HG03457 (cell line): ENCODE data around the gene POU2F2.

Experiments
- ATAC-seq: cut with Tn5 transposase; IDR thresholded peaks from one replicate; pipeline ENCODE4 v1.9.1; 2021; ENCODE audit warnings: moderate number of reproducible peaks; ENCODE audit not compliant: unreplicated experiment

Gene POU2F2

GRCh38 chr19:42132030-42132628 lies at the start of gene POU2F2:
TSS of gene POU2F2 (minus strand) at chr19:42132446. CDS start at chr19:42132411, 35 bp downstream.
- no peak for ATAC-seq

DNA sequence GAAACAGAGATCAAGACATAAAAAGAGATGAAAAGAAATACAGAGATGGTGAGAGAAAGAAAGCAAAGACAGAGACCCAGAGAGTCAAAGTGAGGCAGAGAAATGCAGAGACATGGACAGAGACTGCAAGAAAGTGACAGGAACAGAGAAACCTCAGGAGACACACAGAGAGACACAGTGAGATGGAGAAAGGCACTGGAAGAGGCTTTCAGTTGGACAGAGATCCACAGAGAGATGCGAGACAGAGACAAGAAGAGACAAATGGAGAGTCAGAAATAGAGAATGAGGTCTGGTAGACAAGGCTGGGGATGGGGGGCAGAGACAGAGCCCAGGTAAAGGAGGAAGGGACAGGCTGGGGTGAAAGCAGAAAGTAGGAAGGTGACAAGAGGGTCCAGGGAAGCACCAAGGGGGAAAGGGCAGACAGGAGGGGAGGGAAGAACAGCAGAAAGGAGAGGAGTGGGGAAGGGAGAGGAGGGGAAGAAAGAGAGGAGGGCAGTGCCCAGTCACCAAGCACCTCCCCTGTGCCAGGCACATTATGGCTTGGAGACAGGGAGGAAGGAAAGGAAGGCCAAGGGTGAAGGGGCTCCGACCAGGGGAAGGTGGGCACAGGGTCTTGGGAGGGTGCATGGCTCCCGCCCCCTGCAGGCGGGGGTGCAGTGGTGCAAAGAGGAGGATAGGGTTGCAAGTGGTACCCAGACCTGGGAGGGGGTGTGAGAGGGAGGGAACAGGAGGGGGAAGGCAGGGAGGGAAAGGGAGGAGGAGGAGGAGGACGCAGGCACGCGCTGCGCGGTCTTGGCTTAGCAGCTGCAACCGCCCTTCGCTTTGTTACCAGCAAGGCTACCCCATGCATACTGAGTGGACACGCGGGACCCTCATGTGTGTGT lies 46.8 kb upstream of the POU2F2 start:
- no peak for ATAC-seq

GRCh38 chr19:42177686-42178019 lies 45.4 kb upstream of the POU2F2 start:
- ATAC-seq, result no peak

DNA sequence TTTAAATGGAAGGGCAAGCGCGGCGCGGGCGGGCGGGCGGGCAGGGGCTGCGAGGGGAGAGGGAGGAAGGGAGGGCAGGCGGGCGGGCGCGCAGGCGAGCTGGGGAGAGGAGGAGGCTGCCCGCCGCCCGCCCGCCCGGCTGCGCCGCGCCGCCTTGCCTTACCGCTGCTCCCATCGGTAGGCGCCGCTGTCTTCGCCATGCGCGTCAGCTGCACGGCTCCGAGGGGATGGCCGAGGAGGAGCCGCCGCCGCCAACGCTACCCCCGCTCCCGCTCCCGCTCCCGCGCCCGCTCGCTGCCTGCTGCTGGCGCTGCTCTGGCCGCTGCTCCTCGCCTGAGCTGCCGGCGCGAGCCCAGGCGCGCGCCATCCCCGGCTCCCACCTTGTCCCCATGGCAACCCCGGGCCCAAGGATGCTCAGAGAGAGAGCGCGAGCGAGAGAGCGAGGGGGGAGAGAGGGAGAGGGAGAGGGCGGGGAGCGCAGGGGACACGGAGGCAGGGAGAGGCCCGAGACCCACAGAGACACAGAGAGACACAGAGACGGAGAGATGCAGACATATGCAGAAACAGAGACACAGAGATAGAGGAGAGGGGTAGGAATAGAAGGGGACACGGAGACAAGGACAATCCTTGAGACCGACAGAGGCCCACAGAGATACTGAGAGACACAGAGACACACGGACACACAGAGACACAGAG lies 44.9 kb upstream of the POU2F2 start:
- ATAC-seq, result no peak

DNA sequence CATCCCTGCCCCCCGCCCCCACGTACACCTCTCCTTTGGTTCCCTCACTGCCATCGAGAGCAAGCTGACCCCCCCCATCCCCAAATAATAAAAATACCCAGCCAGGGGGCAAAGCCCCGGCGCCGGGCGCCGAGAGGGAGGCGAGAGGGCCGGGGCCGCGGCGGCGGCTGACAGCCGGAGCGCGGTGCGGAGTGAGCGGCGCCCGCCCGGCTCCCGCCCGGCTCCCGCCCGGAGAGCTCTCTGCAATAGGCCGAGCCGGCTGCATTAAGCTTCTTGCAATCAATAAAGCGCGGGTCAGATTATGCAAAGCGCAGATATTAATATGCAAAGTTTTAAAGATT lies 44.4 kb upstream of the POU2F2 start:
- ATAC-seq, result no peak

DNA sequence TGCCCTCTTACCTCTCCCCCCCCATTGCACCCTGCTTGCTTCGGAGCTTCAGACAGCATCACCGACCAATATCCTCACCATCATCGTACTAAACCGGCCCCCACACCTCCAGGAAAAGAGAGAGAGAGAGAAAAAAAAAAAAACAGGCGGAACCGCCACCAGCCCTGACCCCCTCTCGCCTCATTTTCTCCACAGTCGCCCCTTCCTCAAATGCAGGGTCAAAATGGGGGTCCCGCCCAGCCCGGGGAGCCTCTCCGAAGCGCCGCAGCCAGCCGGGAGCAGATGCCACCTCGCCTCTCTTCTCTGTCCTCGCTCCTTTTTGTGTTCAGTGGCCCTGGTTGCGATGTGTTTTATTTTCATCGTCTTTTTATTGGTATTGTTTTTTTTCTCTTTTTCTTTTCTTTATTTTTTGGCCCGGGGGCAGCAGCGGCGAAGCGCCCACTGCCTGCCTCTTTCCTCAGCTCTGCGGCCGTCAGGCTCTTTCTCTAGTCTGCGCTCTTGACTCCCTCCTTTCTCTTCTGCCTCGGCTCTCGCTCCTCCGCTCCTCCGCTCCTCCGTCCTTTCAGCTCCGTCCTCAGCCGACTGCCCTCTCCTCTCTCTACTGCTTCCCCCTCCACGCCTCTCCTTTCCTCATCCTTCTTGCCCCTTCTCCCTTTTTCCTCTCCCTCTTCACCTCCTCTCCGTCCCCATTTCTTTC lies 43.9 kb upstream of the POU2F2 start:
- ATAC-seq, result no peak

- ATAC-seq, result no peak
Measured at GRCh38 chr19:42174958-42175734, 42.9 kb upstream of the POU2F2 start.

GRCh38 chr19:42174188-42174587 lies 41.9 kb upstream of the POU2F2 start:
- no peak for ATAC-seq

DNA sequence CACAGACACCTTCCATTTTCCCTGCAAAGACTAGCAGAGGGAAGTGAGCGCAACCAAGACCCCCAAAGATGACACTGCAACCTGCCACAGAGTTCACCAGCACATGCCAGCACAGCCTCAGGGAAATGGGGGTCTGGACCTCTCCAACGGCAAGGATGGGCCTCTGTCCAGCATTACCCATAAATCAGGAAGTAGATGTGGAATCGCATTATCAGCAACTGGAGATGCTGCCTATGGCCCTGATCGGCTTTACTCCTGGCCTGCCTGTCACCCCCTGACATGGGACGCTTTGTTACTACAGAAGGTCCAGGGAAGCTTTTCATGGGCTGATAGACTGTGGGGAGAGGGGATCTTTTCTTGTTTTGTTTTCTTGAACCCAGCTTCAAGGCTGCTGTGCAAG lies 41.4 kb upstream of the POU2F2 start:
- ATAC-seq, result no peak

GRCh38 chr19:42172261-42172660 lies 40.0 kb upstream of the POU2F2 start:
- ATAC-seq, result no peak

GRCh38 chr19:42170715-42171114 lies 38.5 kb upstream of the POU2F2 start:
- ATAC-seq, result no peak

DNA sequence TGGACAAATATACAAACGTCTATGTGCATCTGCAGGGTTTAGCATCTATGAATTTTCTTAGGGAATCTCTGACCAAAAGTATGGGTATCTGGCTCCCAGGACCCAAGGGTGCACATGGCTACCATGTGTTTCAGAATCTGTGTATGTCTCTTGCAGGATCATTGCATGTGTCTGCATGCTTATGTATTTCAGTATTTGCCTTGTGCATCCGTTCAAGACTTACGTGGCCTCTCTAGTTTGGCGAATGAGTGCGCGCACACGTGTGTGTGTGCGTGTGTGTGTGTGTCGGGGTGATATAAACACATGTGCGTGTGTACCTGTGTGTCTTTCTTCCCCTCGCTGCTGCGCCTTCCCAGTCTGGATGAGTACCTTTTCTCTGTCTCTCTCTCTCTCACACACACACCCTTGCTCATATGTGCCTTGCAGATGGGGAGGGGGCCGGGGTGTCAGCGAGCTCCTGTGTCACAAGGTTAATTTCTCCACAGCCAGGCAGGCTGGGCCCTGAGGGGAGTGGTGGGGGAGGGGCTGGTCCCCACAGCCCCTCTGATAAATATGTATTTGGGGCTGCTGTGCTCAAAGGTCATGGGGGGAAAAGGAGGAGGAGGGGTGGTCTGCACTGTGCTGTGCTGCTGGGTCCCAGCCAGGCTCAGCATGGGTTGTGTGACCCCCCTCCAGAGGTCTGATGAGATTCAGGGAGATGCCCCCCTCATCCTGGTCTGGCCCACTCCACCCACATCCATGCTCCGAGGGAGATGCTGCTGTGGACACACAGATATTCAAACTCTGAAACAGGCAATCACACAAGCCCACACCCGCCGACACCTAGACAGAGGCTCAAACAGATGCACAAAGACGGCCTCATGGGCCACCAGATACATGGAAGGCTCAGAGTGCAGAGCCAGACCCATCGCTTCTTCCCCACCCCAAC lies 37.5 kb upstream of the POU2F2 start:
- ATAC-seq, result no peak

DNA sequence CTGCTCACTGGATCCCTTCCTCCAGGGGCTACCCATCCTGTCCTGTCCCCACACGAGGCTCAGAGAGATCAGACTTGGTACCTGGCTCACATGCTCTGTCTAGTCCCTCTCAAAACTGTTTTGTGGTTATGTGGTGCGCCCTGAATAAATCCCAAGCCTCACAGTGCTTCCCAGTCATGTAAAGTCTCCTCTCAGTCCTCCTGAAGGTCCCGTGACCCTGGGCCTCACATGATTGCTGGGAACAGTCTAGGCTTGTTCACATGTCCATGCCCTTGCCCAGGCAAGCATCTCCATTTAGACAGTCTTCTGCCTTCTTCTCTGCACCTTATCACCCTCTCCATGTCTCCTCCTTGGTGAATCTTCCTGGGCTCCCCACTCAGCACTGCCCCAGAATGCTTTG lies 36.0 kb upstream of the POU2F2 start:
- no peak for ATAC-seq

GRCh38 chr19:42166316-42166715 lies 34.1 kb upstream of the POU2F2 start:
- ATAC-seq, result no peak

DNA sequence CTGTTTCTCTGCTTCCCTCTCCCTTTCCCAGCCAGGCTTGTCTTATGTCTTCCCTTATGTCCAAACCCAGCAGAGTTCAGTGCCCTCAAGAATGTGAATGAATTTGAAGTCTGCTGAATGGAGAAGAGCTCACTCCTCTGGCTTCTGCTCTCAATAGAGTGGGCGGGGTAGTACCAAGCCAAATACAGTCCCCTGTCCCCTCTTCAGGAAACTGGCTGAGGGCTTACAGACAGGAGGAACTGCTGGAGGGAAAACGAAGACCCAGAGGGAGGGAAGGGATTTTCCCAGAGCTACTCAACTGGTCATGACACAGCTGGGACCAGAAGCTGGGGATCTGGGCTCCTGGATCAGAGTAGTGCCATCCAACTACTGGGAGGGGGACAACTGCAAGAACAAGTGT lies 32.9 kb upstream of the POU2F2 start:
- no peak for ATAC-seq

GRCh38 chr19:42161616-42162263 lies 29.5 kb upstream of the POU2F2 start:
- no peak for ATAC-seq

- ATAC-seq, result no peak
Measured at GRCh38 chr19:42159942-42160341, 27.7 kb upstream of the POU2F2 start.

DNA sequence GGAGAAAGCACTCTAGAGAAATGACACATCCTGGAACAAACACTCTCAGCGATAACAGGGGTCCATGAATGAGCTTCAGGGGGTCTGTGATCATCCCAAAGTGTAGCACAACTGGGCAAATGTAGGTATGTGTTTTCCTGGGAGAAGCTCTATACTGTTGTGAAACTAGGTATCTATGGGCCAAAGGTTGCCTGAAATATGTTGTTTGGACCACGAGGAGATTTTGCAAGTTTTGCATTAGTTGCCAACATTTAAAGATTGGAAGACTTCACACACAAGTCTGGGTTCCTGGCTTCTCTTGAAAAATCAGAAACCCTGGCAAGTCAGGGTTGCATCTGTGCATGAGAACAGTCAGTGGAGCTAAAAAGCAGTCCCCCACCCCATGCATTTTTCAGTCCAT lies 26.7 kb upstream of the POU2F2 start:
- no peak for ATAC-seq

GRCh38 chr19:42156571-42156970 lies 24.3 kb upstream of the POU2F2 start:
- no peak for ATAC-seq
